A549 treated with CORT108297 at 1 μM for 4 hours (cell line): ENCODE results near the gene ADARB2. TPM values are rescaled to one million over a fixed set of nuclear protein-coding genes. Genes with fewer than 3 reads are reported as not detected.

ENCODE experiments used
- total RNA-seq: library from RNA; stranded (reverse); fragments of 200-300 nt; extraction: Qiagen RNA extraction; gene quantifications from 5 replicates; pipeline ENCODE4 v1.2.3, GENCODE V29; 2022

The ADARB2 gene
- total RNA-seq: not detected in 5 replicates

GRCh38 chr10:1737222-1738061 lies at the start of gene ADARB2:
TSS of gene ADARB2 (minus strand) at chr10:1737525.

